ENCODE results near the gene ZNF738. TPM values are rescaled to one million over a fixed set of nuclear protein-coding genes. Genes with fewer than 3 reads are reported as not detected.

The ZNF738 gene
- total and polyA plus RNA-seq, 2 donors (not counting 3 experiments of a cell fraction or from before 2014, with no cell fraction given) = 10.1 to 14.8 TPM

GRCh38 chr19:21396121-21396520, 37.3 kb downstream of the ZNF738 start:
- no peak for FAIRE-seq
- peaks cover 2% of the 10 kb centered on the region for H3K4me1 ChIP-seq (ENCODE audit: control insufficient read depth, extremely low read depth, insufficient read depth, low read length)
- H3K4me2 ChIP-seq (ENCODE audit: insufficient read depth, low read length) = no peak overlapping the region
- ChIA-PET CTCF (no interaction called here), POLR2A (interaction anchor here (1.5 to 1.6 kb wide), 2 partner anchors 37 to 67 kb away, joined by 4 to 5 read pairs; partner anchors contain the start of genes ZNF708 and ZNF738)
- DNase-seq (ENCODE audit: low read depth, low spot score) = no peak
- TF ChIP-seq FOS (IDR thresholded peaks at IDR 0.05; ENCODE audit: borderline replicate concordance, insufficient read depth, low read length) = no peak
- TF ChIP-seq, protein P1, sequence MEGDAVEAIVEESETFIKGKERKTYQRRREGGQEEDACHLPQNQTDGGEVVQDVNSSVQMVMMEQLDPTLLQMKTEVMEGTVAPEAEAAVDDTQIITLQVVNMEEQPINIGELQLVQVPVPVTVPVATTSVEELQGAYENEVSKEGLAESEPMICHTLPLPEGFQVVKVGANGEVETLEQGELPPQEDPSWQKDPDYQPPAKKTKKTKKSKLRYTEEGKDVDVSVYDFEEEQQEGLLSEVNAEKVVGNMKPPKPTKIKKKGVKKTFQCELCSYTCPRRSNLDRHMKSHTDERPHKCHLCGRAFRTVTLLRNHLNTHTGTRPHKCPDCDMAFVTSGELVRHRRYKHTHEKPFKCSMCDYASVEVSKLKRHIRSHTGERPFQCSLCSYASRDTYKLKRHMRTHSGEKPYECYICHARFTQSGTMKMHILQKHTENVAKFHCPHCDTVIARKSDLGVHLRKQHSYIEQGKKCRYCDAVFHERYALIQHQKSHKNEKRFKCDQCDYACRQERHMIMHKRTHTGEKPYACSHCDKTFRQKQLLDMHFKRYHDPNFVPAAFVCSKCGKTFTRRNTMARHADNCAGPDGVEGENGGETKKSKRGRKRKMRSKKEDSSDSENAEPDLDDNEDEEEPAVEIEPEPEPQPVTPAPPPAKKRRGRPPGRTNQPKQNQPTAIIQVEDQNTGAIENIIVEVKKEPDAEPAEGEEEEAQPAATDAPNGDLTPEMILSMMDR (IDR thresholded peaks at IDR 0.05; ENCODE audit: extremely low read depth in 1 of 2, insufficient read depth in 1 of 2, low read depth in 1 of 2, low read length in 2 of 2) = no peak
- TF ChIP-seq EZH2 (IDR thresholded peaks at IDR 0.05; ENCODE audit: borderline replicate concordance, low read depth, low read length, severe bottlenecking) = no peak
- no peak for TF ChIP-seq GATA2 (IDR thresholded peaks at IDR 0.05; ENCODE audit: insufficient read depth, insufficient read length, low read depth, low read length)
- no peak for TF ChIP-seq POLR2A (IDR thresholded peaks at IDR 0.05; ENCODE audit: low read depth, low read length)
- no peak for TF ChIP-seq JUN (IDR thresholded peaks at IDR 0.05; ENCODE audit: borderline replicate concordance, insufficient read depth, insufficient read length, low read depth)
- no peak for TF ChIP-seq POLR2AphosphoS5 (IDR thresholded peaks at IDR 0.05; ENCODE audit: insufficient read depth, low read depth, low read length)
- TF ChIP-seq MYC (IDR thresholded peaks at IDR 0.05; ENCODE audit: low read depth, low read length) = no peak
- TF ChIP-seq, protein P2, sequence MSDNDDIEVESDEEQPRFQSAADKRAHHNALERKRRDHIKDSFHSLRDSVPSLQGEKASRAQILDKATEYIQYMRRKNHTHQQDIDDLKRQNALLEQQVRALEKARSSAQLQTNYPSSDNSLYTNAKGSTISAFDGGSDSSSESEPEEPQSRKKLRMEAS (IDR thresholded peaks at IDR 0.05; ENCODE audit: insufficient read depth, insufficient read length) = no peak
- BruUV-seq (replicated peaks) = no TSS peak
- H3K9ac ChIP-seq (replicated peaks; ENCODE audit: extremely low read depth, insufficient read depth, low read length) = no peak overlapping the region
- H3K27me3 ChIP-seq (ENCODE audit: control insufficient read depth in 2 of 2, insufficient read depth in 2 of 2, low read length in 2 of 2) = no peaks in the 10 kb centered on the region
- no peaks in the 10 kb centered on the region for H4K20me1 ChIP-seq (replicated peaks; ENCODE audit: control insufficient read depth, extremely low read depth, insufficient read depth, low read length)
- intact Hi-C loops (cut with micrococcal nuclease) (loop anchor here (5.0 kb wide), 1 partner anchor 254 kb away; the partner anchor contains the start of gene ZNF431), dilution Hi-C loops (cut with MboI; ENCODE audit: extremely low pct_ligation_motif_present, low sequenced_read_pairs) (no loop called here)
- H3K4me3 ChIP-seq (replicated peaks in 1 of 3; ENCODE audit: insufficient read depth in 1 of 3, low read depth in 1 of 3, low read length in 3 of 3) = no peak overlapping the region
- H3K27ac ChIP-seq (ENCODE audit: insufficient read depth, low read depth, low read length) = no peak overlapping the region
- H3K79me2 ChIP-seq (ENCODE audit: control insufficient read depth, insufficient read depth, low read length) = no peaks in the 10 kb centered on the region
- H2AFZ ChIP-seq (ENCODE audit: low read depth, low read length) = no peak overlapping the region
- H3K9me3 ChIP-seq (replicated peaks; ENCODE audit: control insufficient read depth, insufficient read depth, low read length) = no peaks in the 10 kb centered on the region
- H3K36me3 ChIP-seq (ENCODE audit: control insufficient read depth in 2 of 2, extremely low read depth in 1 of 2, insufficient read depth in 2 of 2, low read length in 2 of 2) = peaks cover 0 to 2% of the 10 kb centered on the region in 2 experiments
- no peaks in the 10 kb centered on the region for H3K9me1 ChIP-seq (replicated peaks; ENCODE audit: control insufficient read depth, extremely low read depth, insufficient read depth, low read length)
